ENCODE data around the gene KPRP.

KPRP gene

GRCh38 chr1:152757747-152758146 lies at the start of gene KPRP:
Gene KPRP (plus strand): TSS chr1:152758025. CDS start chr1:152759589, 1,564 bp downstream.
- no peak for DNase-seq

GRCh38 chr1:152718238-152718637 lies 39.6 kb upstream of the KPRP start:
- DNase-seq: no peak

GRCh38 chr1:152725261-152725660 lies 32.6 kb upstream of the KPRP start:
- no peak for DNase-seq

GRCh38 chr1:152728986-152729385 lies 28.8 kb upstream of the KPRP start:
- no peak for DNase-seq

GRCh38 chr1:152735648-152736047 lies 22.2 kb upstream of the KPRP start:
- no peak for DNase-seq

- no peak for DNase-seq
Observed at GRCh38 chr1:152737997-152738396, 19.8 kb upstream of the KPRP start.

- DNase-seq: no peak
Observed at GRCh38 chr1:152739841-152740240, 18.0 kb upstream of the KPRP start.

- DNase-seq: no peak
Observed at GRCh38 chr1:152741656-152742055, 16.2 kb upstream of the KPRP start.

GRCh38 chr1:152743371-152744145 lies 14.3 kb upstream of the KPRP start:
- no peak for DNase-seq

- no peak for DNase-seq
Observed at GRCh38 chr1:152745289-152745704, 12.5 kb upstream of the KPRP start.

- DNase-seq: no peak
Observed at GRCh38 chr1:152745765-152746444, 11.9 kb upstream of the KPRP start.

- no peak for DNase-seq
Observed at GRCh38 chr1:152747831-152748230, 10.0 kb upstream of the KPRP start.

- DNase-seq: no peak
Observed at GRCh38 chr1:152752225-152752624, 5.6 kb upstream of the KPRP start.

GRCh38 chr1:152753586-152753985 lies 4.2 kb upstream of the KPRP start:
- no peak for DNase-seq

GRCh38 chr1:152756872-152757271 lies 953 bp upstream of the KPRP start:
- no peak for DNase-seq

- DNase-seq: no peak
Observed at GRCh38 chr1:152758636-152759035, 811 bp downstream of the KPRP start.

GRCh38 chr1:152759453-152760173 lies 1.8 kb downstream of the KPRP start:
- no peak for DNase-seq

- no peak for DNase-seq
Observed at GRCh38 chr1:152760551-152761190, 2.8 kb downstream of the KPRP start.

- no peak for DNase-seq
Observed at GRCh38 chr1:152761609-152762213, 3.9 kb downstream of the KPRP start.

- no peak for DNase-seq
Observed at GRCh38 chr1:152768847-152769533, 11.2 kb downstream of the KPRP start.

GRCh38 chr1:152770411-152770810 lies 12.6 kb downstream of the KPRP start:
- no peak for DNase-seq

- no peak for DNase-seq
Observed at GRCh38 chr1:152774875-152775274, 17.1 kb downstream of the KPRP start, which contains the start of gene LCE1F. Gene LCE1F (plus strand): TSS chr1:152775140. CDS start chr1:152776372, 1,232 bp downstream.
